Left renal cortex interstitium (tissue), 4 donors: Measurements from ENCODE around the gene PEX11A. TPM values are rescaled to one million over a fixed set of nuclear protein-coding genes. Genes with fewer than 3 reads are reported as not detected.
"Not testable (repeated sequence)": the region's sequence is repeated elsewhere in the genome, so short reads cannot be mapped to it uniquely, and the experiment has no call there.

Experiments used
- DNase-seq, 4 donors: peaks; one replicate each; pipeline ENCODE4 v3.0.0-alpha.2; 2013; ENCODE audit warnings: low read depth in 4 of 4, low spot score in 2 of 4, missing footprints in 1 of 4
- polyA plus RNA-seq, 4 donors: library from polyadenylated mRNA; unstranded; fragments of 120-200 nt; gene quantifications; one replicate each; pipeline ENCODE4 v1.2.1, GENCODE V29; 2013; ENCODE audit not compliant: insufficient read length in 4 of 4

Gene PEX11A, protein sequence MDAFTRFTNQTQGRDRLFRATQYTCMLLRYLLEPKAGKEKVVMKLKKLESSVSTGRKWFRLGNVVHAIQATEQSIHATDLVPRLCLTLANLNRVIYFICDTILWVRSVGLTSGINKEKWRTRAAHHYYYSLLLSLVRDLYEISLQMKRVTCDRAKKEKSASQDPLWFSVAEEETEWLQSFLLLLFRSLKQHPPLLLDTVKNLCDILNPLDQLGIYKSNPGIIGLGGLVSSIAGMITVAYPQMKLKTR
- polyA plus RNA-seq = 10 to 100 TPM; 18.0 to 21.8 (median 19.0) TPM

DNA sequence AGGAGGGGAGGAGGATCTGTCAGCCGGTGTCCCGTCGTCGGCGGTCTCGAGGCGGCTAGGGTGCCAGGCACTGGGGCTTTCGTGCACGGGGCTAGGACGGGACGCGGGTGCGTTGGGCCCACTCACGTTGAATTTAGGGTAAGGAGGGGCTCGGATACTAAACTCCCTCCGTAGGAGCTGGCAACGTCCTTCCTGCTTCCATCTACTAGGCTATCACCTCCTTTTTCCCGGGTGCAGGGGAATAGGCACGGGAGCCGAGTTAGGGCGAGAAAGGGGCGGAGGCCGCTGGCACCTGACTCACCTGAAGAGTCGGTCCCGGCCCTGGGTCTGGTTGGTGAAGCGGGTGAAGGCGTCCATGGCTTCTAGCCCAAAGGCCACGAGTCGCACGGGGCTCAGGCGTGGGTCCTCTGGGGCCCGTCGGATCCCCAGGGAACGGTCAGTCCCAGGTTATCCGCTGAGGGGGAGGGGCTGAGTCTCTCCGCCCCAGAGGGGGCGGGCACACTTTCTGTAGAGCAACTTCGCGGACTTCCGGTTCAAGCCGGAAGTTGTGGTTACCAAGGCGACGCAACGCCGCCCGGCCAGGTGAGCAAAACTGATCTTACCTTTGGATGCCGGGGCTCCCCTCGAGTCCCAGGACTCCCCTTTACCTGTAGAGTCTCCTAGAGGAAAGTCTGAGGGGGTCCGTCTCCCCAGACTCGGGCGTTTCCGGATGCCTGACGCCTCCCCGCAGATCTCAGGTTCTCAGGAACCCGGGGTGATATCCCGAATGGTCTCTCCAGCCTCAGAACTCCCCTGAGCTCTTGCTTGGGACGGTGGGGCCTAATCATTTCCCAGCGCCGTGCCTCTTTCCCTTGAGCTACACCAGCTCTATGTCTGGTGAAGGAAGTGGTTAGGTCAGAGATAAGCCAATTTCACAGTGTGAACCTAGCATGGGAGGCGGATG is at the start of gene PEX11A, which contains the start of gene WDR93:
TSS of gene PEX11A (minus strand) at position 479 of the 943 bp plus-strand sequence. CDS start at position 357, 122 bp downstream.
TSS of gene WDR93 (plus strand) at position 536 of the 943 bp plus-strand sequence. CDS start 10,936 bp downstream, outside the sequence.
- DNase-seq = peak in 2 of 4 donors; percentile 75 to 76

DNA sequence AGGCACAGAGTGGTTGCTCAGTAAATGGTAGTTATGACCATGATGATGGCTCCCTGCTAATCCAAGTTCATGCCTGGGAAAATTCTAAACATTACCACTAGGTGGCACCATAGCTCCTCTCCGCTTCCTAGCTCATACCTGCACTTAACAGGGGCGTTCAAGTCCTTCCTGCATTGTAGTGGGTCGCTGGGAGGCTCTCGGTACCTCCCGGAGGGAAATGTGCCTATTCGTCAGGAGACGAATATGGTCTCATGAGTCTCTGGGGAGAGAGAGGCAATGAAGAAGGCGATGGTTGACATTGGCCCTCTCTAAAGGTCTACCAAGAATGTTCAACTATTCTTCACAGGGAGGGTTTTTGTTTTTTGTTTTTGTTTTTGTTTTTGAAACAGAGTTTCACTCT is 49.6 kb upstream of the PEX11A start:
- peak in 2 of 4 donors; percentile 57 to 66 for DNase-seq

DNA sequence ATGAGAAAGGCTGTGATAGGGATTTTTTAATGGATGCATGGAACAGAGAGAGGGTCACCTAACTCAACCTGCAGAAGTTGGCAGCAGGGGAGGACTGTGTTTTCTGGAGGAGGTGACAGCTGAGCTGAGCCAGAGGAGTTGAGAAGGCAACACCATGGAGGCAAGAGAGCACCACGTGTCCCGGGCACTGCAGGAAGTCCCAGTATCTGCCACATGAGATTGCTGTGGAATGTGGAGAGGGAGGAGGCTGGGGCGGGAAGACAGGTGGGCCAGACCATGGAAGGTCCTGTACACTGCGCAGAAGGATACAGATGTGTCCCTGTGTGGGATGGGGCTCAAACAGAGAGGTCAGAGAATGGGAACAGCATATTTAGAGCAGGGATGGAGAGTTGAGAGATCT is 45.2 kb upstream of the PEX11A start:
- DNase-seq = no peak

DNA sequence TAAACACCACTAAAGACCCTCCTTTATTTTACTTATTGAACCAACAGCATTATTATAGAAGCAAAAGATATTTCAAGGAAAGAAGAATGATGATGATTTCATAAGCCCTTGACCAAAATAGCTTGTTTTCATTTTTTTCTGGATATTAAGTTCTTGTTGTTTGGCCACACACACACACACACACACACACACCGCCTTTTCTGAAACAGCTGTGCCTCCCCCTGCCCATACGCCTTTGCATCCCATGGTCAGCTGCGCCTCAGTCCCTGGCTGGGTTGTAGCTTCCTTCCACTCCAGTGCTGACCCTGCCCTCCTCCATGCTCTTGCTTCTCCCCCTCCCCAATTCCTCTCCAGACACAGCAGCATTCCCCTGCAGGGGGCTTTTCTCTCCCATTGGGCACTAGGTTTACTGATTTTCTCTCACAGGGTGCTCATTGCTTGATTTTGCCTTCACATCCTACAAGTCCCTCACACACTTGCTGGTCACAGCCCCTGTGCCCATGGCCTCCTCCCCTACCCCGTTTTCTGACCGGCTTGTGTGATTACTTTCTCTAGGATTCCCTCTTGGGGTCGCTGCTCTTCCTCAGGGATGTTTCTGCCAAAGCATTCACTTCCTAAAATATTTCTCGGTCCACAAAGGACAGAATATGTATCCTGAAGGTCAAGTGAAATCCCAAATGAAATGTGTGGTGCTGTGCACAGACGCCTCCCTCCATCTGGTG is 42.1 kb upstream of the PEX11A start:
- no peak for DNase-seq

DNA sequence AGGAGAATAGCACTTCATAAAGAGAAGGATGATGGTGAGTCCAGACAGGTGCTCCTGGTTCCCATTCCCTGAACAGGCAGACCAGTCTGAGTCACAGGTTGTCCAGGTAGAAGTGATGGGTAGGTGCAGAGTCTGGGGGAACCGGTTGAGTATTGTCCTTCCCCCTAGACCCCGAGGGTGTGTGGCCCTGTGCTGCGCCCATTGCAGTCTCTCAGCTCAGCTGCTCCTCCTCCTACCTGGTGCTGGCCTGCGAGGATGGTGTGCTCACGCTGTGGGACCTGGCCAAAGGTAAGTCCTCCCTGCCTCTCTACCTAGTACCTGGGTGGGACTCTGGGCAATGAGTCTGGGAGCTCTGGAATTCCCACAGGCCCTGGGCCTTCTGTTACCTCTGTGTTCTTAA is 40.7 kb upstream of the PEX11A start:
- DNase-seq = no peak

DNA sequence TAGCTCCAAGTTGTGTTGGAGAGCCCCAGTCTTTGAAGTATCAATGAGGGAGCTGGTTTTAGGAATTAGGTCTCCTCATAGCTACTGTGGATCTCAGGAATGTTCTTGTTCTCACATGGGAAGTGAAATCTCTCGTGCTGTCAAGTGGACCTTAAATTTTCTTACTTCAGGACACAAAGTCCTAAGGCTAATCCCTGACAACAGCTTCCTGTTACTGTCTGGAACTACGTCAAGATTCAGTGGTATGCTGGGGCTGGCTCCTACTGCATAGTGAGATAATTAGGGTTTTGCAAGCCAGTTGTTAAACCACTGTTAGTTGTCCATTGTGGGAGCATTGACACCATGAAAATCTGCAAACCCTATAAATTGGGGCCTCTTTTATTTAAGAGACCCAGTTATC is 37.7 kb upstream of the PEX11A start:
- no peak for DNase-seq

DNA sequence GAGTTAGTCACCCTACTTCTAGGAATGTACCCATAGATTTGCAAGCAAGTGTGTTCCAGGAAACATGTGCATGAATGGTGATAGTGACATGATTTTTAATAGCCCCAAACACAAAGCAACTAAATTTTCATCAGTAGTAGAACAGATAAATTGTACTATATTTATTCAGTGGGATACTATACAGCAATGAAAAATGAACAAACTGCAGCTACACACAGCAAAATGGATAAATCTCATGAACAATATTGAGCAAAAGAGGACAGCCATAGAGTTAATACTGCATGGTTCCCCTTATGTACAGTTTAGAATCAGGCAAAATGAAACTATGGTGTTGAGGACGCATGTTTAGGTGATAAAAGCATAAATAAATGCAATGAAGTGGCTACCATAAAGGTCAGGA is 34.5 kb upstream of the PEX11A start:
- no peak for DNase-seq

DNA sequence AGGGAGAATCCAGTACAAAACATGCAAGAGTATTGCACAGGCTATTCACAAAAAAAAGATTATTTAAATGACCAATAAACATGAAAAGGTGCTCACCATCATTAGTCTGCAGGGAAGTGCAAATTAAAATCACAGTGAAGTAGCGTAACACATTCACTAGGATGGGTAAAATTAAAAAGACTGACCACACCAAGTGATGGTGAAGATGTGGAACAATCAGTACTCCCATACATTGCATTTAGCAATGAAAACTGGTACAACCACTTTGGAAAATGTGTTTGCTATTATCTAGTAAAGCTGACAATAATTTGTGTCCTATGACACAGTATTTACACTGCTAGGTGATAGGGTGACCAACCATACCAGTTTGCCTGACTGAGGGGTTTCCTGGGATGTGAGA is 34.1 kb upstream of the PEX11A start:
- DNase-seq = no peak

DNA sequence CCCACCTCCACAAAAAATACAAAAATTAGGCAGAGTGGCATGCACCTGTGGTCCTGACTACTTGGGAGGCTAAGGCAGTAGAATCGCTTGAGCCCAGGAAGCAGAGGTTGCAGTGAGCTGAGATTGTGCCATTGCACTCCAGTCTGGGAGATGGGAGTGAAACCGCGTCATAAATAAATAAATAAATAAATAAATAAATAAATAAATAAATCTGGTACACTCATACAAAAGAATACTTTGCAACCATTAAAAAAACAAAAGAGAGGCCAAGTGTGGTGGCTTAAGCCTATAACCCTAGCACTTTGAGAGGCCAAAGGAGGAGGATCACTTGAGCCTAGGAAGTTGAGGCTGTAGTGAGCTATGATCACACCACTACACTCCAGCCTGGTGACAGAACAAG is 32.5 kb upstream of the PEX11A start:
- no peak for DNase-seq

DNA sequence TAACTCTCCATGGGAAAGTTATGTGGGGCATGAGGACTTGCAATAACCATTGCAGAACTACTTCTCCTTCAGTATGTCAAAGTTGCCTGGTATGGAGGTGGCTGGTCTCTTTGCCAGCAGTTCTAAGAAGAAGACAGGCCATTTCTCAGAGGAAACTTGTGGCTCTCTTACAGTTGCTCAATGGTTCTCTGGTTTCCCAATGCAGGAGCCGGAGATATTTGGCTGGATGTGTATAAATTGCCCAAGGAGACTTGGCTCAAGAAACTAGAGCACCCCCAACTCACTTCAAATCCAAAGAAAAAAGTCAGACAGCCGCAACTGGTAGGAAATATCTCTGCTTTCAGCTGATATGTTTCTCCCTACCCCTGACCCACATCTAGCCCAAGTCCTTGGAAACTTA is 24.2 kb upstream of the PEX11A start:
- DNase-seq = no peak

DNA sequence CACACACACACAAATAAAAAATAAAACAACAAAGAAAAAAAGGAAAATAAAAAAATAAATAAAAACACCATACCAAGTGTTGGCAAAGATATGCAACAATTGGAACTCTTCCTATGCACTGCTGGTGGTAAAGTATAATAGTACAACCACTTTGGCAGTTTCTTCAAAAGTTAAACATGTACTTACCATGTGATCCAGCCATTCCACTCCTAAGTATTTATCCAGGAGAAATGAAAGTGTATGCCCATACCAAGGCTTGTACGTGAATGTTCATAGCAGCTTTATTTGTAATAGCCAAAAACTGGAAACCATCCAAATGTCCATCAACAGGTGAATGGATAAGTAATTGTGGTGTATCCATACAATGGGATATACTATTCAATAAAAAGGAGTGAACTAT is 17.0 kb upstream of the PEX11A start:
- no peak for DNase-seq

DNA sequence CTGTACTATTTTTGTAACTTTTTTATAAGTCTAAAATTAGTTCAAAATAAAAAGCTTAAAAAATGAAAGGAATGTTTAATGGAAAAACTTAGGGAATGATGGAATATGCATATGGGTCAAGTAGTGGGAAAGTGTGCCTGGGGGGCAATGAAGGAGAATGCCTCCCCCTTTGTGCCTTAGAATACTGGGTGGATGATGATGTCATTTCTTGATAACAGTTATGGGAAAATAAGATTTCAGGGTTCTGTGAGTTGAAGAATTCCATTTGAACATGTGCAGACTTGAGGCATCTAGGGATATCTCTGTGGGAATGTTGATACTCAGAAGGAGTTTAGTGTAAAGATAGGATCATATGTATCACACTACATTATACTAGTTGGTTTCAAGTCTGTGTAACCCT is 13.9 kb upstream of the PEX11A start:
- DNase-seq = no peak

DNA sequence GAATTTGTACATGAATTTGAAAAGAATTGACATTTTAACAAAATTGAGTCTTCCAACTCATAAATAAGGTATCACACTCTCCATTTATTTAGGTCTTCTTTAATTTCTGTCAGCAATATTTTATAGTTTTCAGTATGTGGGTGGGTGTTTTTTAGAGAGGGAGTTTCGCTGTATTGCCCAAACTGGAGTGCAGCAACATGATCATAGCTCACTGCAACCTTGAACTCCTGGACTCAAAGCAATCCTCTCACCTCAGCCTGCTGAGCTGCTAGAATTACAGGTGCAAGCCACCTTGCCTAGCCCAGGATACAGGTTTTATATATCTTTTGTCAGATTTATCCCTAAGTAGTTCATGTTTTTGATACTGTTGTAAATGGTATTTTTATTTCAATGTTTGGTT is 4.6 kb upstream of the PEX11A start:
- DNase-seq = no peak

DNA sequence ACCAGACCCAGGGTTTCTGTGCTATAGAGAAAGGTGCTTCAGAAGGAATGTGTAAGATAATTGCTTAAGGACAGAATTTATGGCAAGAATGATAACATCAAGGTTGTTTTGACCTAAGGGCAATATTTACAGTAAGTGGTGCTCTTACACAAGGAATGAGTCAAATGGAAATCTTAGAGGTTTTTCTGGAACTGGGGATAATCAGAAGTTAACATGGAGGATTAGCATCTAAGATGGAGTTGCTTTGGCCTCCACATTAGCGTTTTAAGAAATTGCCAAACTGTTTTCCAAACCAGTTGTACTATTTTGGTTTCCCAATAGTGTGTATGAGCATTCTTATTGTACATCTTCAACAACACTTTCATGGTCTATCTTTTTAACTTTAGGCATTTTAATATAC is 3.1 kb upstream of the PEX11A start:
- no peak for DNase-seq

DNA sequence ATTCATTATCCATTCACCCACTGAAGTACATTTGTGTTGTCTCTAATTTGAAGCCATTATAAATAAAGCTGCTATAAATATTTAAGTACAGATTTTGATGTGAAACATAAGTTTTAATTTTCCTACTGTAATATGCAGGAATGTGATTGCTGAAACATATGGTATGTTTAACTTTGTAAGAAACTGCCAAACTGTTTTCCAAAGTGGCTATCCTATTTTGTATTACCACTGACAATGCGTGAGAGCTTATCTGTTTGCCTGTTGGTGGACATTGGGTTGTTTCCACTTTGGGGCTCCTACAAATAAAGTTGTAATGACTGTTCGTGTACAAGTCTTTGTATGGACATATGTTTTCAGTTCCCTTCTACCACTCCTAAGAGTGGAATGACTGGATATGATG is 2.5 kb upstream of the PEX11A start:
- DNase-seq = no peak

DNA sequence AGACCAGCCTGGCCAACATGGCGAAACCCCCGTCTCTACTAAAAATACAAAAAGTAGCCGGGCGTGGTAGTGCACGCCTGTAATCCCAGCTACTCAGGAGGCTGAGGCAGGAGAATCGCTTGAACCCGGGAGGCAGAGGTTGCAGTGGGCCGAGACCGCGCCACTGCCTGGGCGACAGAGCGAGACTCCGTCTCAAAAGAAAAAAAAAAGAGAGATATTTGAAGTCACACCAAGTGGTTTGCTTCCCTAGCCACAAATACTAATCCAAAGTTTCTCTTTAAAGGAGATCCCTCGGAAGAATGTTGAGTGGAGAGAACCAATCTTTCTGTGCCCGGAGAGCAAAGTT is 651 bp downstream of the PEX11A start:
- not testable (repeated sequence) for DNase-seq

DNA sequence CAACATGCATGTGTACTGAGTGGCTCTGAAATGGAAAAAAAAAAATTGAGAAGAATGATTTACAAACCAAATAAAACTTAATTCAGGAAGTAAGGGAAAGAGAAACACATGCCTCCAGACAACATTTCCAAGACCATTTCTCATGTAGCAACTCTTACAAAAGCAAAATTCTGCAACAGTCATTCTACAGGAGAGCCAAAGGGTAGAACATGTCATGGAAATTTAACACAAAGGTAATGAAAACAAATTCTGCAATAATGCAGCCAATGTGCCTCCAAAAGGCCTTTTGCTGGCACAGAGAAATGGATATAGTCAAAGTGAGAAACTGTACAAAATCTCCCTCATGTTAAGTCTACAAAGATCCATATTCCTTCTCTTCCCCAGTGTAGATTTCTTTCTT is 4.0 kb downstream of the PEX11A start:
- no peak for DNase-seq

DNA sequence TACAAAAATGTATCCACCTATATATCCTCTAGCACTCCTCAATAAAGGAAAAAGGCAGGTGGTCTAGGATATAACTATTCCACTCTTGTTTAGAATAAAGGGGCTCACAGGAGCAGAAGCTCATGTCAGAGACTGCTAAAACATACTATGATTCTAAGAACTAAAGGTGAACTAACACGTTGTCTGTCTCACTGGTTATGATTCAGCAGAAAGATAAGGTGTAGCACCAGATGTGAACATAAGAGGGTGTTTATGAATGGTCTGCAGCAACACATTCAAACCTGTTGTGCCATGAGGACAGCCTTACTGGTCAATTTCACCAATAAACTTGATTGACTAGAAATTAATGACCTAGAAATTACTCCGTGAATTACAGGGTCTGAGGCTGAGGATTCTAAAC is 4.6 kb downstream of the PEX11A start:
- DNase-seq = no peak

DNA sequence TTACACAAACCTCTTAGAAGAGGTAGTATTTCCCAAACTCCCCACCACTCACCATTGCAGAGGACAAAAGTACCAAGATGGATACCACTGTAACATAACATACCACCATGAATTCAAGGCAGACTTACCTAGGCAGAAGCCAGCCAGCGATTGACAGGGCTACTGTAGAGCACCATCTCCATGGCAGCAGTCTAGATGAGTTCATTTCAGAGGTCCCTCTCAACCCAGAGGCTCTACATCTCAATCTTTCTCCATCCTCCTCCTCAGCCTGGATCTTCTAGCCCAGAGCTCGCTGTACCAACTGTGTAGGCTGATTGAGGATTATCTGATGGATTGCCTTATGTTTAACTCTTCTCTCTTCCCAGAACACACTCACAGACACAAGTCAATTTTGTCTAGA is 9.4 kb downstream of the PEX11A start:
- no peak for DNase-seq

DNA sequence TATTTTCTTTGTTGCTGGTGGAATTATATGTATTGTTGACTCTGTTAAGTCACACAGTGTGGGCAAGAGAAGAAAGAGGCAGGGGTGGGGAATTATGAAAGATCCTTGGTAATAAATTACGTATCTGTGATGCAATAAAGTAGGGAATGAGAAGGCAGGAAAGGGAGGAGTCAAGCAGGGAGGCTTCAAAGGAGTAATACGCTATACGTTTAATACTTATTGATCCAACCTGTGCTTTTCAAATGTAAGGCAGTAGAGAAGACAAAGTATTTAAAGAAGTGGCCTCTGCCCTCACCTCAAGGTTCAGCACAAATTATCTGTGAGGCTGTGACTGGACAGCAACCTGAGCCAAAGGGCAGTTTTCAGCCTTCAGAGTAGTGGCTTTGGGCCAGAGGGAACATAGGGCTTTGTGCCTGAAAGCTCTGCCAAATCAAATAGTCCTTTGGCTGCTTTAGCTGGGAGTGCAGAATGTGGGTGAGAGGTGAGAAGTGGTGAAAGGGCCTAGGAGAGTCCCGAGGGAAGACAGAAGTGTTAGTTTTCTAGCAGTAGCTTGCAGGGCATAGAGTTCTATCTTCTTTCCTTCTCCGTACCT is 10.2 kb downstream of the PEX11A start:
- no peak for DNase-seq

DNA sequence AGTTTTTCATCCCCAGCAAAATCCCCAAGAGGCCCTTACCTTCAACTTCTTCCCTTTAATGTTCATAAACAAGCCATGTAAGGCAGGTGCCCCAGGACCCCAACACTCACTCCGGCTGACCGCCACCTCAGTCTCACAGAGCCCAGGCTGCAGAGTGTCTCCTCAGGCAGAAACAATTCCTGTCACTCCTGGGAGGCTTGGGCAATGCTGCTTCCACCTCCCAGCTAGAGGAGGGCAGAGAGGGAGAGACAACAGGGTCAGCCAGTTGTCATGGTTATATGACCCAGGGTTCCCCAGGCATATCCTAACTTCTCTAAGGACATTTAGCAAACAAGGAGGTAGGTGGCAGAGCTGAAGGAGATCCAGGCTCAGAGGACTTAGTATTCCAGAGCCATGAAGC is 11.3 kb downstream of the PEX11A start, which contains the start of gene PLIN1:
TSS of gene PLIN1 (minus strand) at position 156 of the 400 bp plus-strand sequence. CDS start 1,878 bp downstream, outside the sequence.
- no peak for DNase-seq
